SHP77 (cell line): Measurements from ENCODE around the gene LRRC4C.

Experiments used
- DNase-seq, 2 experiments: peaks; one replicate each; lab custom pipeline; 2025; lab: John Stamatoyannopoulos, UW

Gene LRRC4C

GRCh38 chr11:40291329-40291728, 1168.1 kb downstream of the LRRC4C start:
- DNase-seq = no peak

GRCh38 chr11:40290171-40290631, 1169.3 kb downstream of the LRRC4C start:
- DNase-seq = no peak

- DNase-seq = no peak
Observed at GRCh38 chr11:40289370-40289769, 1170.1 kb downstream of the LRRC4C start.

- no peak for DNase-seq
Observed at GRCh38 chr11:40287916-40288803, 1171.3 kb downstream of the LRRC4C start.

- DNase-seq = no peak
Observed at GRCh38 chr11:40286137-40286536, 1173.3 kb downstream of the LRRC4C start.

GRCh38 chr11:40285558-40285957, 1173.9 kb downstream of the LRRC4C start:
- DNase-seq = no peak

- no peak for DNase-seq
Observed at GRCh38 chr11:40281052-40281580, 1178.3 kb downstream of the LRRC4C start.

- no peak for DNase-seq
Observed at GRCh38 chr11:40280159-40281051, 1179.0 kb downstream of the LRRC4C start.

- no peak for DNase-seq
Observed at GRCh38 chr11:40276960-40277359, 1182.5 kb downstream of the LRRC4C start.

GRCh38 chr11:40274017-40274416, 1185.4 kb downstream of the LRRC4C start:
- DNase-seq = no peak

- no peak for DNase-seq
Observed at GRCh38 chr11:40273192-40273732, 1186.2 kb downstream of the LRRC4C start.

GRCh38 chr11:40271361-40271760, 1188.1 kb downstream of the LRRC4C start:
- DNase-seq = no peak

GRCh38 chr11:40269865-40270264, 1189.6 kb downstream of the LRRC4C start:
- no peak for DNase-seq

GRCh38 chr11:40268551-40268950, 1190.9 kb downstream of the LRRC4C start:
- no peak for DNase-seq

GRCh38 chr11:40255457-40255856, 1204.0 kb downstream of the LRRC4C start:
- DNase-seq = no peak

GRCh38 chr11:40253166-40253565, 1206.3 kb downstream of the LRRC4C start:
- no peak for DNase-seq

- DNase-seq = no peak
Observed at GRCh38 chr11:40252236-40252635, 1207.2 kb downstream of the LRRC4C start.

GRCh38 chr11:40246983-40247382, 1212.5 kb downstream of the LRRC4C start:
- DNase-seq = no peak

GRCh38 chr11:40241524-40242051, 1217.9 kb downstream of the LRRC4C start:
- DNase-seq = no peak

GRCh38 chr11:40240284-40240683, 1219.2 kb downstream of the LRRC4C start:
- no peak for DNase-seq

GRCh38 chr11:40236526-40236925, 1222.9 kb downstream of the LRRC4C start:
- DNase-seq = no peak

GRCh38 chr11:40235841-40236240, 1223.6 kb downstream of the LRRC4C start:
- DNase-seq = no peak
